Astrocyte (in vitro differentiated cells and primary cell): ENCODE data around the gene PRTG. TPM values are rescaled to one million over a fixed set of nuclear protein-coding genes. Genes with fewer than 3 reads are reported as not detected.

Source experiments
- DNase-seq: peaks from one replicate; pipeline ENCODE4 v3.0.0-alpha.2; 2010; ENCODE audit warnings: low read depth
- FAIRE-seq: peaks from 2 replicates; lab custom pipeline; 2011; peaks lifted over from hg19 to GRCh38; lab: Jason Lieb, UNC
- H2AFZ ChIP-seq: 2 replicates; pipeline ENCODE4 v1.6.0; 2012; ENCODE audit warnings: low read depth, low read length, inconsistent platforms
- H3K27ac ChIP-seq: 2 replicates; pipeline ENCODE4 v1.5.1; 2011; ENCODE audit warnings: low read depth, low read length, inconsistent platforms
- H3K27me3 ChIP-seq: 2 replicates; pipeline ENCODE4 v1.6.0; 2011; ENCODE audit warnings: low read length, inconsistent platforms; ENCODE audit not compliant: insufficient read depth
- H3K36me3 ChIP-seq: 2 replicates; pipeline ENCODE4 v1.5.1; 2011; ENCODE audit warnings: low read length, inconsistent platforms; ENCODE audit not compliant: insufficient read depth
- H3K4me1 ChIP-seq: 2 replicates; pipeline ENCODE4 v1.5.1; 2011; ENCODE audit warnings: low read length, inconsistent platforms; ENCODE audit not compliant: insufficient read depth
- H3K4me2 ChIP-seq: 2 replicates; pipeline ENCODE4 v1.6.0; 2012; ENCODE audit warnings: low read length, inconsistent platforms
- H3K4me3 ChIP-seq: 2 replicates; pipeline ENCODE4 v1.5.1; 2011; ENCODE audit warnings: low read depth, mild to moderate bottlenecking, low read length, inconsistent platforms; ENCODE audit not compliant: insufficient read depth
- H3K79me2 ChIP-seq: 2 replicates; pipeline ENCODE4 v1.6.0; 2012; ENCODE audit warnings: mild to moderate bottlenecking, low read length, inconsistent platforms; ENCODE audit not compliant: insufficient read depth
- H3K9ac ChIP-seq: 2 replicates; pipeline ENCODE4 v1.6.0; 2012; ENCODE audit warnings: mild to moderate bottlenecking, low read length, inconsistent platforms
- H3K9me3 ChIP-seq: 2 replicates; pipeline ENCODE4 v1.5.1; 2012; ENCODE audit warnings: low read depth, mild to moderate bottlenecking, low read length, inconsistent platforms; ENCODE audit not compliant: insufficient read depth
- H4K20me1 ChIP-seq: 2 replicates; pipeline ENCODE4 v1.6.0; 2012; ENCODE audit warnings: low read length, inconsistent platforms; ENCODE audit not compliant: insufficient read depth
- H3K27ac Mint-ChIP-seq: one replicate; pipeline ENCODE4 v1.8.0; 2021; ENCODE audit warnings: mild to moderate bottlenecking, mixed read lengths; ENCODE audit not compliant: unreplicated experiment
- H3K27me3 Mint-ChIP-seq: one replicate; pipeline ENCODE4 v1.8.0; 2021; ENCODE audit warnings: low read depth, mixed read lengths; ENCODE audit not compliant: unreplicated experiment
- H3K36me3 Mint-ChIP-seq: one replicate; pipeline ENCODE4 v1.8.0; 2021; ENCODE audit warnings: low read depth, mixed read lengths; ENCODE audit not compliant: unreplicated experiment
- H3K4me1 Mint-ChIP-seq: one replicate; pipeline ENCODE4 v1.8.0; 2021; ENCODE audit warnings: low read depth, mixed read lengths; ENCODE audit not compliant: unreplicated experiment
- H3K4me3 Mint-ChIP-seq: one replicate; pipeline ENCODE4 v1.8.0; 2021; ENCODE audit warnings: mild to moderate bottlenecking, moderate library complexity, mixed read lengths; ENCODE audit not compliant: unreplicated experiment
- H3K9me3 Mint-ChIP-seq: one replicate; pipeline ENCODE4 v1.8.0; 2021; ENCODE audit warnings: mild to moderate bottlenecking, mixed read lengths; ENCODE audit not compliant: unreplicated experiment
- EZH2 ChIP-seq: IDR thresholded peaks from 2 replicates; pipeline ENCODE4 v1.6.1; 2012; ENCODE audit warnings: mild to moderate bottlenecking, low read length, inconsistent platforms; ENCODE audit not compliant: insufficient read depth
- total RNA-seq: library from RNA; stranded (reverse); gene quantifications from 2 replicates; pipeline ENCODE4 v1.2.1, GENCODE V29; 2021
- TF ChIP-seq, protein P1 (sequence below): IDR thresholded peaks from 2 replicates; pipeline ENCODE4 v1.5.1; 2011; ENCODE audit warnings: low read depth, mild to moderate bottlenecking, inconsistent platforms, low read length, moderate library complexity; ENCODE audit not compliant: insufficient read depth

The PRTG gene
- total RNA-seq, 1 donor from 2014 or later: 39.4 TPM

DNA sequence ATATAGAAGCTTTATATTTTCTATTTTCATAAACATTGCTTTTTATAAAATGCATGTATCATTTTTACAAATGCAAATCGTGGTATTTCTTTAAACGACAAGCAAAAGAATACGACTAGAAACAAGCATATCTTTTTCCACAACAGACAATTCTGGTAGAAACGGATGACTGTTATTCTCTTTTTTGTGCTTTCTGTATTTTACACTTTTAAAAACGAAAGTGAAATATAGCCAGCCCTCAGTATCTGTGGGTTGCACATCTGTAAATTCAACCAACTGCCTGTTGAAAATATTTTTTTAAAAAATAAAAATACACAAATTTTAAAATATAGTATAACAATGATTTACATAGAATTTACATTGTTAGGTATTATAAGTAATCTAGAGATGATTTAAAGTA lies 61.3 kb downstream of the PRTG start:
- H3K27me3 Mint-ChIP-seq: no peaks in the 10 kb centered on the region
- no peaks in the 10 kb centered on the region for H3K36me3 Mint-ChIP-seq
- H3K9me3 Mint-ChIP-seq: no peaks in the 10 kb centered on the region
- no peaks in the 10 kb centered on the region for H3K79me2 ChIP-seq
- DNase-seq (no peak), FAIRE-seq (no peak)
- H3K27me3 ChIP-seq: no peaks in the 10 kb centered on the region
- no peak for TF ChIP-seq EZH2
- TF ChIP-seq, protein P1, sequence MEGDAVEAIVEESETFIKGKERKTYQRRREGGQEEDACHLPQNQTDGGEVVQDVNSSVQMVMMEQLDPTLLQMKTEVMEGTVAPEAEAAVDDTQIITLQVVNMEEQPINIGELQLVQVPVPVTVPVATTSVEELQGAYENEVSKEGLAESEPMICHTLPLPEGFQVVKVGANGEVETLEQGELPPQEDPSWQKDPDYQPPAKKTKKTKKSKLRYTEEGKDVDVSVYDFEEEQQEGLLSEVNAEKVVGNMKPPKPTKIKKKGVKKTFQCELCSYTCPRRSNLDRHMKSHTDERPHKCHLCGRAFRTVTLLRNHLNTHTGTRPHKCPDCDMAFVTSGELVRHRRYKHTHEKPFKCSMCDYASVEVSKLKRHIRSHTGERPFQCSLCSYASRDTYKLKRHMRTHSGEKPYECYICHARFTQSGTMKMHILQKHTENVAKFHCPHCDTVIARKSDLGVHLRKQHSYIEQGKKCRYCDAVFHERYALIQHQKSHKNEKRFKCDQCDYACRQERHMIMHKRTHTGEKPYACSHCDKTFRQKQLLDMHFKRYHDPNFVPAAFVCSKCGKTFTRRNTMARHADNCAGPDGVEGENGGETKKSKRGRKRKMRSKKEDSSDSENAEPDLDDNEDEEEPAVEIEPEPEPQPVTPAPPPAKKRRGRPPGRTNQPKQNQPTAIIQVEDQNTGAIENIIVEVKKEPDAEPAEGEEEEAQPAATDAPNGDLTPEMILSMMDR: no peak
- H2AFZ ChIP-seq: no peak overlapping the region
- H3K36me3 ChIP-seq: no peaks in the 10 kb centered on the region
- no peak overlapping the region for H3K4me3 ChIP-seq
- no peaks in the 10 kb centered on the region for H3K9me3 ChIP-seq
- no peak overlapping the region for H3K27ac ChIP-seq
- no peak overlapping the region for H3K27ac Mint-ChIP-seq
- H4K20me1 ChIP-seq: no peaks in the 10 kb centered on the region
- H3K4me1 Mint-ChIP-seq: peaks cover 3% of the 10 kb centered on the region
- H3K4me1 ChIP-seq: no peaks in the 10 kb centered on the region
- H3K4me2 ChIP-seq: no peak overlapping the region
- no peak overlapping the region for H3K9ac ChIP-seq
- no peak overlapping the region for H3K4me3 Mint-ChIP-seq

DNA sequence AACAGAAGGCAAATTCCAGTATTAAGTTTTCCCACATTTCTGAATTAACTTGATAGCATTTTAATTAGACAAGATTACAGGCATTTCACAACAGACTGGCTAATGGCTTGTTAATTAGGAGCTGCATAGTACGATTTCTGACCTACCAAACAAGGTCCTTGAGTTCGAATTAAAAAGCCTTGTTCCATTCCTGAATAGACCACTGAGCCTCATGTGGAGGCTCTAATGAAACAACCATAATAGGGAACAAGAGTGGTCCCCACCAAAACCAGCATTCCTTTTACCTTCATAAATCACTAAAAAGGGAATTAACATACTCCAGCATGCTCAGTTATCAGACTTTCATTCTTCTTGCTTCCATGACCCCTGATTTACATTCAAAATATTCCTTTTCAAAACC lies 66.4 kb downstream of the PRTG start:
- no peaks in the 10 kb centered on the region for H3K79me2 ChIP-seq
- H3K4me1 ChIP-seq: no peaks in the 10 kb centered on the region
- H4K20me1 ChIP-seq: no peaks in the 10 kb centered on the region
- no peak overlapping the region for H2AFZ ChIP-seq
- Mint-ChIP-seq H3K27me3 (no peaks in the 10 kb centered on the region), H3K4me3 (no peak overlapping the region), H3K36me3 (no peaks in the 10 kb centered on the region), H3K27ac (no peak overlapping the region), H3K9me3 (no peaks in the 10 kb centered on the region), H3K4me1 (no peaks in the 10 kb centered on the region)
- DNase-seq: no peak
- no peaks in the 10 kb centered on the region for H3K36me3 ChIP-seq
- H3K27ac ChIP-seq: no peak overlapping the region
- TF ChIP-seq, protein P1: no peak
- TF ChIP-seq EZH2: no peak
- H3K4me2 ChIP-seq: no peak overlapping the region
- no peak overlapping the region for H3K4me3 ChIP-seq
- H3K9ac ChIP-seq: no peak overlapping the region
- FAIRE-seq: no peak
- H3K27me3 ChIP-seq: no peaks in the 10 kb centered on the region
- no peaks in the 10 kb centered on the region for H3K9me3 ChIP-seq

GRCh38 chr15:55673287-55673686 lies 69.7 kb downstream of the PRTG start:
- Mint-ChIP-seq H3K4me3 (no peak overlapping the region), H3K27me3 (no peaks in the 10 kb centered on the region), H3K36me3 (no peaks in the 10 kb centered on the region), H3K27ac (no peak overlapping the region), H3K9me3 (no peaks in the 10 kb centered on the region), H3K4me1 (no peaks in the 10 kb centered on the region)
- Histone ChIP-seq H3K9ac (no peak overlapping the region), H3K36me3 (no peaks in the 10 kb centered on the region), H4K20me1 (no peaks in the 10 kb centered on the region), H3K9me3 (no peaks in the 10 kb centered on the region), H3K4me2 (no peak overlapping the region), H3K79me2 (no peaks in the 10 kb centered on the region), H3K4me1 (no peaks in the 10 kb centered on the region), H3K27ac (no peak overlapping the region), H2AFZ (no peak overlapping the region), H3K27me3 (no peaks in the 10 kb centered on the region), H3K4me3 (no peak overlapping the region)
- no peak for TF ChIP-seq EZH2
- TF ChIP-seq, protein P1: no peak
- no peak for FAIRE-seq
- DNase-seq: no peak
